PFSK-1 (cell line): ENCODE measurements around the gene NOTO.

Experiments used
- FOXP2 ChIP-seq: optimal IDR thresholded peaks from 2 replicates; pipeline ENCODE3; 2011; ENCODE audit warnings: borderline replicate concordance, control low read depth, inconsistent platforms; ENCODE audit not compliant: insufficient read depth; ENCODE audit errors: extremely low read length, extremely low read depth
- POLR2AphosphoS5 ChIP-seq: IDR thresholded peaks from 2 replicates; pipeline ENCODE4 v1.6.1; 2012; ENCODE audit warnings: low read depth, mild to moderate bottlenecking, control low read depth, low read length, moderate library complexity
- REST ChIP-seq, 2 experiments: IDR thresholded peaks; 2 replicates each; pipeline versions ENCODE4 v1.6.1 to v1.8.0; 2011 to 2012; ENCODE audit warnings: low read depth in 2 of 2, low read length in 2 of 2, control low read depth in 1 of 2, inconsistent platforms in 1 of 2, mild to moderate bottlenecking in 1 of 2, moderate library complexity in 1 of 2; ENCODE audit not compliant: insufficient read depth in 1 of 2
- SIN3A ChIP-seq: IDR thresholded peaks from 2 replicates; pipeline ENCODE4 v1.6.1; 2012; ENCODE audit warnings: mild to moderate bottlenecking, low read length, moderate library complexity, borderline replicate concordance; ENCODE audit not compliant: insufficient read depth
- TAF1 ChIP-seq: IDR thresholded peaks from 2 replicates; pipeline ENCODE4 v1.6.1; 2012; ENCODE audit warnings: low read length, control low read depth, borderline replicate concordance; ENCODE audit not compliant: insufficient read depth

NOTO gene

GRCh38 chr2:73215254-73215653 is 12.9 kb downstream of the NOTO start:
- TF ChIP-seq FOXP2 (no peak), SIN3A (no peak), POLR2AphosphoS5 (no peak), REST (IDR thresholded peaks at IDR 0.05; ENCODE audit: insufficient read depth in 1 of 2, low read depth in 2 of 2, low read length in 2 of 2) (no peak), TAF1 (no peak)

DNA sequence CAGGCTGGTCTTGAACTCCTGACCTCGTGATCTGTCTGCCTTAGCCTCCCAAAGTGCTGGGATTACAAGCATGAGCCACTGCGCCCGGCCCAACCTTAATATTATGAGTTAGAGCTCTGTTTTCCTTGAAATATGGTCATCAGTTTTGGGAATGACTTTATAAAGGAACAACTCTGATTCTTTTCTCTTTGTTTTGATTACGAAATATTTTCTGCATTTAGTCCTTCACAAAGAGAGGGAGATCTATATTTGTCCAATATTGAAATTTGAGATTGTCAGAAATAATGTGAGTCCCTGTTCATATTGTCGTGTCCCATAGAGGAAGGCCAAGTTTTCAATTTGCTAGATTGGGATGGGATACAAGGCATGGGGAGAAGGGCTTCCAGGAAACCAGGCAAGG is 14.8 kb downstream of the NOTO start:
- no peak for TF ChIP-seq FOXP2
- no peak for TF ChIP-seq POLR2AphosphoS5
- TF ChIP-seq SIN3A = no peak
- no peak for TF ChIP-seq REST (IDR thresholded peaks at IDR 0.05; ENCODE audit: insufficient read depth in 1 of 2, low read depth in 2 of 2, low read length in 2 of 2)
- no peak for TF ChIP-seq TAF1

DNA sequence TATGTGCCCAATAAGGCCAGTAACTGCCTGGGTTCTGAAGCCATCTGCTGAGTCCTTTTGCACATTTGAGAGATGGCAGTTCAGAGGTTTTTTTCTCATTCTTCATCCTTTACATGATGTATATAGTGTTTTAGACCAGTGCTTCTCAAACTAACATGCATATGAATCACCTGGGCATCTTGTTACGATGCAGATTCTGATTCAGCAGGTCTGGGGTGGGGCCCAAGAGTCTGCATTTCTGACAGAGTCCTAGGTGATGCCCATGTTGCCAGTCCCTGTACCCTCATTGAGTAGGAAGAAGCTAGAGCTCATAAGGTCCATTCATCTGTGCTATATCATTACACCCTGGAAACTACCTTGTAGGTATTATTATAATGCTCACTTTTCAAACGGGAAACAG is 15.5 kb downstream of the NOTO start:
- no peak for TF ChIP-seq TAF1

GRCh38 chr2:73218298-73218697 is 15.9 kb downstream of the NOTO start:
- TF ChIP-seq TAF1 = no peak
- TF ChIP-seq POLR2AphosphoS5 = no peak
- TF ChIP-seq SIN3A = no peak
- TF ChIP-seq FOXP2 = no peak
- no peak for TF ChIP-seq REST (IDR thresholded peaks at IDR 0.05; ENCODE audit: insufficient read depth in 1 of 2, low read depth in 2 of 2, low read length in 2 of 2)

- TF ChIP-seq REST (IDR thresholded peaks at IDR 0.05; ENCODE audit: insufficient read depth in 1 of 2, low read depth in 2 of 2, low read length in 2 of 2) (no peak), SIN3A (no peak), FOXP2 (no peak), TAF1 (no peak), POLR2AphosphoS5 (no peak)
These were observed 21.4 kb downstream of the NOTO start for GRCh38 chr2:73223821-73224220.
